GDM1 (cell line): ENCODE data around the gene KREMEN1.
"Not testable (repeated sequence)": the region's sequence is repeated elsewhere in the genome, so short reads cannot be mapped to it uniquely, and the experiment has no call there.

Source experiments
- DNase-seq: peaks from one replicate; lab custom pipeline; 2025; lab: John Stamatoyannopoulos, UW

The KREMEN1 gene

GRCh38 chr22:29108137-29108536 is 35.3 kb downstream of the KREMEN1 start:
- no peak for DNase-seq

GRCh38 chr22:29109822-29110221 is 37.0 kb downstream of the KREMEN1 start:
- DNase-seq, result no peak

GRCh38 chr22:29110946-29111345 is 38.1 kb downstream of the KREMEN1 start:
- no peak for DNase-seq

- no peak for DNase-seq
These were observed 39.3 kb downstream of the KREMEN1 start for GRCh38 chr22:29112121-29112520.

GRCh38 chr22:29112681-29113080 is 39.8 kb downstream of the KREMEN1 start:
- DNase-seq, result no peak

- DNase-seq, result no peak
These were observed 40.5 kb downstream of the KREMEN1 start for GRCh38 chr22:29113319-29113718.

GRCh38 chr22:29114392-29114791 is 41.6 kb downstream of the KREMEN1 start:
- DNase-seq, result no peak

- no peak for DNase-seq
These were observed 43.0 kb downstream of the KREMEN1 start for GRCh38 chr22:29115682-29116288.

GRCh38 chr22:29116397-29117123 is 43.7 kb downstream of the KREMEN1 start:
- no peak for DNase-seq

- DNase-seq, result no peak
These were observed 45.1 kb downstream of the KREMEN1 start for GRCh38 chr22:29117799-29118477.

GRCh38 chr22:29120098-29120912 is 47.5 kb downstream of the KREMEN1 start:
- not testable (repeated sequence) for DNase-seq

GRCh38 chr22:29121124-29121523 is 48.3 kb downstream of the KREMEN1 start:
- DNase-seq, result no peak

- no peak for DNase-seq
These were observed 49.2 kb downstream of the KREMEN1 start for GRCh38 chr22:29122041-29122440.

GRCh38 chr22:29124777-29125442 is 52.1 kb downstream of the KREMEN1 start:
- DNase-seq, result no peak

GRCh38 chr22:29125443-29125778 is 52.6 kb downstream of the KREMEN1 start:
- no peak for DNase-seq

- no peak for DNase-seq
These were observed 53.0 kb downstream of the KREMEN1 start for GRCh38 chr22:29125844-29126243.

- no peak for DNase-seq
These were observed 54.0 kb downstream of the KREMEN1 start for GRCh38 chr22:29126670-29127395.

- no peak for DNase-seq
These were observed 56.3 kb downstream of the KREMEN1 start for GRCh38 chr22:29128891-29129807.

- DNase-seq, result no peak
These were observed 56.9 kb downstream of the KREMEN1 start for GRCh38 chr22:29129808-29130140.

- no peak for DNase-seq
These were observed 57.6 kb downstream of the KREMEN1 start for GRCh38 chr22:29130476-29130875.
